Hematopoietic multipotent progenitor cell treated with erythropoietin and hydrocortisone succinate and interleukin-3 and kit ligand, for 8 days (in vitro differentiated cells): Measurements from ENCODE around the gene PARD3B.
A peak's percentile ranks its signal among the peaks of the same experiment; 100 is the strongest.

Source experiments
- DNase-seq: peaks from one replicate; pipeline ENCODE4 v3.0.0-alpha.2; 2015

Gene PARD3B

DNA sequence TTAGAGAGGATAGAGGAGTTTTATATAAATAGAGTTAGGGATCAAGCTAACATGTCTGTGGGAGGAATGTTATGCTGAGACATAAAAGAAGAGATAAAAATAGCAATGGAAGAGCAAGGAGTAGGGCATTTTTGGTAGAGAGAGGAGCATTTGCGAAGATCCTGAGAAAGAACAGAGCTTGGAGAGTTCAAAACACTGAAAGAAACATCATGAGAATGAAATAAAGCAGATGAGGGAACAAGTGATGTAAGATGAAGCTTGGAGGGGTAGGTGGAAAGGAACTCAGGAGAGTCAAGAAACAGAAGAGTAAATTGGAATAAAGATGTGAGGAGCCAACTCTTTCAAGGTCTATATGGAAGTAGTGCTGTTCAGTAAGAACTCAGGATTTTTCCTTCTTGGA, 308.6 kb downstream of the PARD3B start:
- DNase-seq, result no peak

DNA sequence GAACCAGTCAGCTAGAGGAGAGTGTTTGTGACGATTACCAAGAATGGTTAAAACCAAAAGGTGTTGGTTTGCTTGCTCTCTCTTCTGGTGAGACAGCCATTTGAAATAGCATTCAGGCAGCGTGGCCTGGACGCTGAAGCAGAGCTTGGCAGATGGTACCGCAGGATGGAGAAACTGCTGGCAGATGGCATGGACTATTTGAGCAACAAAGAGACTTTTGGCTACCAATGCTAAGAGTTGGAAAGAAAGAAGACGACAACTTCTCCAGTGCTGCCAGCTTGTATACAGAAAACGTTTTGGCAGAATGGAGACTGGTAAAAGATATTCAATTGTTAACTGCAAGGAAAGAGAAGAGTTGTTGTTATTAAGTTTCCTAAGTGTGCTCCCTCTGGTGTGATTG, 315.0 kb downstream of the PARD3B start:
- DNase-seq, result no peak

DNA sequence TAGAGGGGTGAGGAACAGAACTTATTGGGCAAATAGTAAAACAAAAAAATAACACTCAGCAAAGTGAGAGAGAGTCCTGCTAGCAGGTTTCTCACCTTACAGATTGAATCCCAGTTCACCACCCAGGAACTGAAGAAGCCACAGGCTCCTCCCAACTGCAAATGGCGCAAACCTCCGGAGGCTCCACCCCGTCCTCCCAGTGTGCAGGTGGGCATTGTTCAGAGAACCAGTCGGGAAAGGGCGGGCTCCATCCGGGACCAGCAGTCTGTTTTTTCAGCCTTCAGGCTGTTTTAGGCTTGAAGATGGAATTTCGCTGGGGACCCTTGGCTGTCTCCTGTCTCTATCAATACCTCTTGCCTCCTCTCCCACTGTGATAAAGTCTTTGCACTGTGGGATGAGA, 317.5 kb downstream of the PARD3B start:
- no peak for DNase-seq

DNA sequence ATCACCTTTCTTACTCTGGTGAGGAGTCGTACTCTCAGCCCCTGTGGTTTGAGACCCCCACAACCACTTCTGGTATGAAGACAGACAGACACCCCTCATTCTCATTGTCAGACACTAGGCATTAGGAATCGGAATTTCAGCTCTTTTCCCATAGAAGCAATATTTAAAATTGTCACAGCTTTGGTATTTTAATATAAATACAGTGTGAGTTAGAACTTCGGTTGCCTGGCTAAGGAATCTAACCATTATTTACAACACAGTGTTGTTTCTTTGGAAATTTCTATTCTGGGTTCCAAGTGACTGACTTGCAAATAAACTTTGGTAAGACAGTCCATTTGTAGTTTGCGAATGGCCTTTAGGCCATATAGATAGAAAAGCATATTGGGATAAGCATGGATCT, 318.1 kb downstream of the PARD3B start:
- DNase-seq, result no peak

DNA sequence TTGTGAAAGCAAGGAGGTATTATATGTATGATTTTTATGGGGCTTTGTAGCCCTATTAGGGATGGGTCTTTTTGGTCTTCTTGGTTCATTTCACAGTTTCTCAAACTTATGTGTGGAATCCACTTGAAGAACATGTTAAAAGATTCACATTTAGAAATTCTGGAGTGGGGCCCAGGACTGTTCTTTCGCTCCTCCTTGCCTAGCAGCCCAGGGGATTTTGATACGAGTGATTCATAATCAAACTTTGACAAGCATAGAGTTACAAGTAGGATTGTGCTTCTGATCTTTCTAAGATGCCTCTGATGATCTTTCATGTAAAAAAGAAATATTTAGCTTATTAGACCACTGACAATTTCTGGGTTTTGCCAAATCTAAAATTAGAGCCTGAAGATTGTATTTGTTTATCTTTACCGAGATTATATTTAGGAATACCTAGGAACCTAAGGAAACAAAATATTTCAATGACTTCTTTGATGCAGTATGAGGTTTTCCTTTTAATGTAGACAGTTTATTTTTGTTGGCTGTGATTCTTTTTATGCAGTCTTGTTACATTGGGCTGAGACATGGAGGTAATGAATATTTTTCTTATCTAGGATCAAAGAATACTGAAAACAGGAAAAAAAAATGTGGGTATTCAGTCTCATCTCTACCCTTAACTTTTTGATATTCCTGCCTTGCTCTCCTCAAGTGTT, 324.0 kb downstream of the PARD3B start:
- DNase-seq, result no peak

DNA sequence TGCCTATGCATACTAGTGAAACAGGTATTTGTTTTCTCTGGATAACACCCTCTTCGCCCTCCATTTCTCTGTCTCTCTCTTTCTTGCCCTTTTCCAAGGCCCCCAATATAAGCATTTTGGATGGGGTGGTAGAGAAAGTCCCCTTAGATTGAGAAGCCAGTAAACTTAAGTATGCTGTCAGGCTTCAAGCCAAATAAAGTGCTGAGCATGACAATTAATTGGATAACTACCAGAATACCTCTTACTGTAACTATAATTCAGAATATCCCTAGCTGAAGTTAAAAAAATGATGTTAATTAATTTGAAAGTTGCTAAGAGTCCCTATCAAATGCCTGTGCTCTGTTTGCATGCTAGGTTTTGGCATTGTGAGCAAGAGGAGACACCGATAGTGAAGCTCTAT, 324.8 kb downstream of the PARD3B start:
- no peak for DNase-seq

DNA sequence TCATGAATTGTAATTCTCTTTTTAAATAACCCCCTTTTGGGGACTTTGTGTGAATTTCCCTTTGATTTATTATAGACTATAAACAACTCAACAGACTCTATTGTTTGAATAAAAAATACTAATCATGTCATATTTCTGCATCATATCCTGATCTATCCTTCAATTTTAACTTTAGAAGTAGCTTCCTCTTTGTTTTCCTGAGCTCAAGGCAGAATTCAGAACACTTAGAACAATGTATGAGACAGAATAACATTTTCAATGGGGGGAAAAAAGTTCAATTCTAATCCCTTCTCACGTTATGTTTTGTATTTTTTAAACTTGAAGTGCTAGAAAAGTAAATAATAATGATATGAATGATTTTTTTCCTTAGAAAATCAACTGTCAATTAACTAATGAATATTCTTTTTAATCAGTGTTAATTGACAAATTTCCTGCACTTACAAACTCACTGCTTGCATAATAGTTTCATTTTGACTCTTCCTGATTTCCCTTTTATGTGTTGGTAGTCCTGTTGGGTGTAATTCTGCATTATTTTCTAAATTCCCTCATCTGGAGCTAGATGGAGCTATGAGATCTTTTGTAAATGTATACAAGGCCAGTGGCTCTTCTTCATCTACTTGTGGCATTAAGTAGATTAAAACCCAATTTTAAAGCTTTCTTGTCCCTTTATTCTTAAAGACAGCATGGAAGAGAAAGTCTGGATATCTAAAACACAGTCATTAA, 326.1 kb downstream of the PARD3B start:
- peak; percentile 48 for DNase-seq

DNA sequence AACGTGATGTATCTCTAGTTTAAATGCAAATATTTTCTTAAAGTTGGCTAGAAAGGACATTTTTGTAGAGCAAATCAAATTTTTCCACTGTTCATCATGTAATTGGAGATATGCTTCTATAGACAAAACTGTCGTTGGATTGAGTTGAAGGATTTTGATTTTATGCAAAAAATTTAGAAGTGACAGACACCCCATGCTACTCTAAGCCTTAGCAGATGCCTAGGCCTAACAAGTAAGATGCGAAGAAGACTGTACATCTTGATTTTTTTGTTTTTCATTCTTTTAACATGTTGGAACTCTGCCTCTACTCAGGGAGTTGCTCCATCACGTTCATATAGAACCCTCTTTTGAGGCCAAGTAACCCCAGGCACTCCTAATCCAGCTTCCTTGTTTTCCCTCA, 331.0 kb downstream of the PARD3B start:
- no peak for DNase-seq

DNA sequence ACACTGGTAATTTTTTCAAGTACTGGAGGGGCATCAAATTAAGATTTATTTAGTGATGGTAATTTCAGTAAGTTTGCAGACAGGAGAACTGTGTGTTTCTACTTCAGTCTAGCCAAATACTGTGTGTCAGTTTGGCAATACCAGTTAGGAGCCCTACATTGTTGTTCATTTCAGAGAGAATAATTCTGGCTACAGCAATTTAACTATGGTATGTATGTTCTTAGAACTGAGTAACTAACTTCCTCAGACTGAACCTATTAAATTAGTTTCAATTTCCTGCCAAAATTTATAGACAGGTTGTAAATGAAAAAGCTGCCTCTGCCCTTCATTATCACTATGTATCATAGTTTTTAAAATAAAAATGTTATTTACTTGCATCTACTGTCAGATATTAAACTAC, 332.4 kb downstream of the PARD3B start:
- no peak for DNase-seq

DNA sequence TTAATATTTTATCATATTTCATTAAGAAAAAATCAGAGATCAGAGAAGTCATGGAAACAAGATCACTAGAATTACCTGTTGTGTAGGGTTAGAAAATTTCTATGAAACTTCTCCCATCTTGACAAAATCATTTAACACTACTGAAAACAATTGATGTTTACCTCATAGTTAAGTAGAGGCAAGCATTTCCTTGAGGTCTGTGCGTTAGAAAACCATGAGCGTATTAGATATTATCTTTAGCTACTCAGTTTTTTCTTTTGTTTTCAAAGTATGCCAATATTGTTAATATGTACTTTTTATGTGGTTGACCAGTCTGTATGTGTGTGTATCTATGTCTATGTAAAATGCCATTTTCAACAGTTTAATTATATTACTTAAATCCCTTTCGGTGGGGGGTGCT, 335.7 kb downstream of the PARD3B start:
- DNase-seq, result no peak

DNA sequence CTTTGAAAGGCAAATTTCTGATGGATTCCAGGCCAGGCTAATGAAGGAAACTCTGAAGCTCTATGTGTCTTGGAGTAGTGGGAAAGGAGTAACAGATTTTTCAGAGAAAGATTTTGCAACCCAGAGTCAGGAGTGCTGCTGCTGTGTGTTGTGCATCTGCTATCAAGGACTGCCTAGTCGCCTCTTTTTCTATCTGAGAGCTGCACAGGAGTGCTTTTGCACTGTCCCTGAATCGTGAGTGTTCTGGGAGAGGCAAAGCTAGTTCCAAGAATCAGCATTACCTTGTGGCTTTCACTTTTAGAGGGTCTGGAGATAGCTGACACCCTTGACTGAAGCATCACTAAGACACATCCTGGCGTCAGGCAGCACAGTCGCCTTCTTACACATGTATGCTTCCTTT, 336.4 kb downstream of the PARD3B start:
- DNase-seq, result no peak

DNA sequence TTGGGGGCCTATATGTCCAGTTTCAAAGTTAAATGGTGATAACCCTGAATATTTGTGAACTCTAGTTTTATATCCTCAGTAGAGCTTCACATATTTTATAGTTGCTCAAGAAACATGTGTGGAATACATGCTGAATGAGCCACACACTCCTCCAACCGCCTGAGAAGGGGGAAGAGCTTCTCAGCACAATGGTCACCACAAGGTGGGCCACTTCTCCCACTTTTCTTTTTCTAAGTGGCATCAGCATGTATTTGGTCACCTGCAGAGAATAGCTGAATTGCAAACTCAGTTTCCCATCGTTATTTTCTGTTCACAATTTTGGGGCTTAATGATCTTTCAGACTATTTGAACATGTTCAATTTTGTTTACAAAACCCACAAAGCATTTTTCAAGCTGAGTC, 340.5 kb downstream of the PARD3B start:
- DNase-seq, result peak; percentile 26

DNA sequence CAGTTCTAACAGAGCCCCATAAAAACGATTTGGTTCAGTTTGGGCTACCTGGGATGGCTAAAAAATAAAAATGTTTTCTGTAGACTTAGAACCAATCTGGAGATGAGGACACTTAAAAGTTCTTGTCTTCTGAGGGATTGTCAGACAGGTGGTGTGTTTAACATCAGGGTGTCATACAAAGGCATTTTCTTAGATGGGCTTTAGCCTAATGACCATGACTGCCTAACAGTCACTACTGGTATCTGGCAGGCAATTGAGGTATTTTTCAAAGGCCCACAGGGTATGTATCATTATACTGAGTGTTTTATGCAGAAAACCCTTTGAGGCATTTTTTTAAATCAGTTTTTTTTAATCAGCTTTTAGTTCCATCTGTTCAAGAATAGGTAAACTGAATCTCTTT, 341.4 kb downstream of the PARD3B start:
- no peak for DNase-seq

DNA sequence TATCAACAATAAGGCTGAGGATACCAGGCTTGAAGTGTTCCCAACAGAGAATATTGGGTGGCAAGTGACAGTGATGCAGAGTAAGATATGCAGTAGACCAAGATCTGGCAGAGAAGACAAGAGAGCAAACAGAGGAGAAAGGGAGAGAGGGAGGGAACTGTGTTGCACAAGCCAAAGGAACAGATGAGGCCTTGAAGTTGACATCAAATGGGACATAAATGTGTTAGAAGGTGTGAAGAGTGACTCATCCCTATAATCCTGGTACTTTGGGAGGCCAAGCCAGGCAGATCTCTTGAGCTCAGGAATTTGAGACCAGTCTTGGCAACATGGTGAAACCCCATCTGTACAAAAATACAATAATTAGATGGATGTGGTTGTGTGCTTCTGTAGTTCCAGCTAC, 342.9 kb downstream of the PARD3B start:
- no peak for DNase-seq

DNA sequence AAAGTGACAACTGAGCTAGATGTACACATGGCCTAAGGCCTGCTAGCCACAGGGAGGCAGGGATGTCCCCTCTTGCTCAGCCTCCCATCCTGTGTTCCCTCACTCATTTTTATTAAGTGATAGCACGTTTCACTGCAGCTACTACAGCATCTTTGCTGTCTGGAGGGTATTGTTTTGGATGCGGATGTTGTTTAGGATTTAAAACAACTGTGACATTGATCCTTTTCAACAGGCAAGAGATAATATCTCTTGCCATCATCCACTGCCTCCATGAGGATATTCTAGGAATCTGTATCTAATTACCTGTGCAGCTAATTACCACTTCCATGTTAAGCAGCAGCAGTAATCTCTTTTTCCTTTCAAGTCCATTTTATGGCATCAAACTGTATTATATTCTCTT, 345.4 kb downstream of the PARD3B start:
- no peak for DNase-seq

DNA sequence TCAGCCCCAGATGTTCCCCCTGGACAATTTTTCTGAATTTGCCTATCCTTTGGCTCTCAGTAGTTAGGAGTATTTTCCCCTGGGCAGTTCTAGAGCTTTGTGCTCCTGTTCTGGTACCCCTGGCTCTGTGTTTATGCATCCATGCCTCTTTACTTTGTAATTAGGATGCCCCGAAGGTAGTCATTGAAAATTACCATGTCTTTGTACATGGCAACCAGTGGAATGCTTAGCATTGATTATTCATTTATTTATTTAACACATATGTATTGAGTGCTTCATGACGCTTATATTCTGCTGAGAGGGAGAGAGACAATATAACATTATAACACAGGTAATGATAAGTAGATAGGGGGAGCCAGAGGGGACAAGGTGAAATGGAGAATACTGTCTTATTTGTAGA, 346.5 kb downstream of the PARD3B start:
- DNase-seq, result no peak

DNA sequence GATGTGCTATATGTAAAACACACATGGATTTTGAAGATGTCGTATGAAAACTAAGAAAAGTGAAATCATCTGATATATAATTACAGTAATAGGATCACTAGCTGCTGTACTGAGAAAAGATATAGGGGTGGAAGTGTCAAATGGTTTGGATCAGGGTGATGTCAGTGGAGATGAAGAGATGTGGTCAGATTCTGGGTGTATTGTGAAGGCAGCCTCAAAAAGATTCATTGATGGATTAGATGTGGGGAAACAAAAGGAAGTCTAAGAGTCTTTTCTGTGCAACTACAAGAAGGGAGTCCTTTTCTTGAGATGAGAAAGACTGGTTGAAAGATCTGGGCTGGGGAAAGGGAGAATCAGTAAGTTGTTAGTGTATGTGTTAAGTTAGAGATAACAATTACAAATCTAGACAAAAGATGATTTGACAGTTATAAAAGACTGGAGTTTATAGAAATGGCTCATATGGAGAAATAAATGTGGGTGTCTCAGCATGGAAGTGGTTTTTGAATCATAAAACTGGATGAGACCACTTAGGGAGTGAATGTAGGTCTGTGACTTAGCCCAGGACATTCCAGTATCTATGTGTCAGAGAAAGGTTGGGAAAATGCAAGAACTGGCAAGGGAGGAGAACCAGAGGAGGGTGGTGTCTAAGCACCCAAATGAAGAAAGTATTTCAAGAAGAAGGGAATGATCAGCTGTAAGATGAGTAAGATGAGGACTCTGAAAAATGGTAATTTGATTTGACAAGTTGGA, 347.4 kb downstream of the PARD3B start:
- no peak for DNase-seq

DNA sequence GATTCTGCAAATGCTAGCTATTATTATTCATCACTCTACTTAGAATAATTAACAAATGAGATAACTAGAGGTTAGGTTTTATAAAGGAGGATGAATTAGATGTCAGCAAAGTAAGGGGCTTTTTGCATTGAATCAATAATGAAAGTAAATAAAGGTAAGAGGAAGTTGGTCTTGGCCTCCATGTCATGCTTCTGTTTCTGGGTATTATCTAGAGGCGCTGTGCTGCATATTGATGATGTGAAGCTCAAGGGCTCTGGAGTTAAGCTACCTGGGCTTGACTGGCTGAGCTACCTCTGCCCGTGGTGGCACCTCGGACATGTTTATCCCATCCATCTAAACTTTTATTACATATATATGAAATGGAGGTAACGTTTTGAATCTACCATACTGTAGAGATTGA, 350.9 kb downstream of the PARD3B start:
- no peak for DNase-seq

DNA sequence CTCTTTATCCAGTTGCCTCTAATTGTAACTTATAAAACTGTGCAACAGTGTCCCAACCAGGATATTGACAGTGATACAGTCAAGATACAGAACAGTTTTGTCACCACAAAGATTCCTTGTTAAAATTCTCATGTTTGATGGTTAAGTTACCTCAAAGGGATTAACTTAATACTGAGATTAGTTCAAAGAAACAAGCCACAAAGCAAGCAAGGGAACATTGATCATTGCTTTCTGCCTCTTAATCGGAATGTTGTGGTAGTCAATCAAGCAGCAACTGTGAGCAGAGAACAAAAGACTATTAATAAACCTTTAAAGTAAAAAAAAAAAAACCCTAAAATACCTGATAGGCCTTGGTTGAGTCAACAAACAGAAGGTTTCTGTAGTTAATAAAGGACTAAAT, 352.3 kb downstream of the PARD3B start:
- no peak for DNase-seq

DNA sequence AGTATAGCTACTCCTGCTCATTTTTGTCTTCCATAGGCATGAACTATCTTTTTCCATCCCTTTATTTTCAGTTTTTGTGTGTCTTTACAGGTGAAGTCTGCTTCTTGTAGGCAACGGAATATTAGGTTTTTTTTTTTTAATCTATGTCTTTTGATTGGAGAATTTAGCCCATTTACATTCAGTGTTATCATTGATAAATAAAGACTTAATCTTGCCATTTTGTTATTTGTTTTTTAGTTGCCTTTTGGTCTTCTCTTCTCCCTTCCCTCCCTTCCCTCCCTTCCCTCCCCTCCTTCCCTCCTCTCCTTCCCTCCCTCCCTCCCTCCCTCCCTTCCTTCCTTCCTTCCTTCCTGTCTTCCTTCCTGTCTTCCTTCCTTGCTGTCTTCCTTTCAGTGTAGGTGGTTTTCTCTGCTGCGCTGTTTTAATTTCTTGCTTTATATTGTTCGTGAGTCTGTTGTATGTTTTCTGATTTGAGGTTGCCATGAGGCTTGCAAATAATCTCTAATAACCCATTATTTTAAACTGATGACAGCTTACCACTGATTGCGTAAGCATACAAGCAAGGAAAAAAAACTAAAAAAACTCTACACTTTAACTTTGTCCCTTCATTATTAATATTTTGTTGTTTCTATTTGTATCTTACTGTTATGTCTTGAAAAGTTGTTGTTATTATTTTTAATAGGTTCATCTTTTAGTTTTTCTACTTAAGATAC, 353.8 kb downstream of the PARD3B start:
- no peak for DNase-seq

DNA sequence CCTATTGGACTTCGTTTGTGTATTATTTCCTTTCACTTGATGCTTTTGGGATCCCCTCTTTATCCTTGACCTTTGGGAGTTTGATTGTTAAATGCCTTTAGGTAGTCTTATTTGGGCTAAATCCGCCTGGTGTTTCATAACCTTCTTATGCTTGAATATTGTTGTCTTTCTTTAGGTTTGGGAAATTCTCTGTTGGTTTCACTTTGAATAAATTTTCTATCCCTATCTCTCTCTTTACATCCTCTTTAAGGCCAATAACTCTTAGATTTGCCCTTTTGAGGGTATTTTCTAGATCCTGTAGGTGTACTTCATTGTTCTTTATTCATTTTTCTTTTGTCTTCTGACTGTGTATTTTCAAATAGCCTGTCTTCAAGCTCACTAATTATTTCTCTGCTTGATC, 354.7 kb downstream of the PARD3B start:
- no peak for DNase-seq

DNA sequence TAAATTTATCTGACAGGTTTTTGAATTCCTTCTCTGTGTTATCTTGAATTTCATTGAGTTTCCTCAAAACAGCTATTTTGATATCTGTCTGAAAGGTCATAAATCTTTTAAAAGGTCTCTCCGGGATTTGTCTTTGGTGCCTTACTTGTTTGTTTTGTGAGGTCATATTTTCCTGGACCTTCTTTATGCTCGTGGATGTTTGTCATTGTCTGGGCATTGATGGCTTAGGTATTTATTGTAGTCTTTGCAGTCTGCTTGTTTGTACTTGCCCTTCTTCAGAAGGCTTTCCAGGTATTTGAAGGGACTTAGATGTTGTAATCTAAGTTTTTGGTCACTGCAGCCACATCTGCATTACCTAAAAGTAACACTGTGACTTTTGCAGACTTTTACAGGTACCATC, 355.2 kb downstream of the PARD3B start:
- no peak for DNase-seq

DNA sequence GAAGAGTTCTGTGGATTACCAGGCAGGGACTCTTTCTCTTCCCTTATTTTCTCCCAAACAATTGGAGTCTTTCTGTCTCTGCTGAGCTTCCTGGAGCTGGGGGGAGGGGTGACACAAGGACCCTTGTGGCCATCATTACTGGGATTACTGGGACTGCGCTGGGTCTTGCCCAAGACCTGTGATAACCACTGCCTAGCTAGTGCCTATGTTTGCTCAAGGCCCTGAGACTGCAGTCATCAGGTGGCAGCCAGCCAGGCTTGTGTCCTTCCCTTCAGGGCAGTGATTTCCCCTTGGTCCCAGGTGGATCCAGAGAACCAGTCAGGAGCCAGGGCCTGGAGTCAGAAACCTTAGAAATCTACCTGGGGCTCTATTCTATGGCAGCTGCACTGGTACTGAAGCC, 355.6 kb downstream of the PARD3B start:
- no peak for DNase-seq

DNA sequence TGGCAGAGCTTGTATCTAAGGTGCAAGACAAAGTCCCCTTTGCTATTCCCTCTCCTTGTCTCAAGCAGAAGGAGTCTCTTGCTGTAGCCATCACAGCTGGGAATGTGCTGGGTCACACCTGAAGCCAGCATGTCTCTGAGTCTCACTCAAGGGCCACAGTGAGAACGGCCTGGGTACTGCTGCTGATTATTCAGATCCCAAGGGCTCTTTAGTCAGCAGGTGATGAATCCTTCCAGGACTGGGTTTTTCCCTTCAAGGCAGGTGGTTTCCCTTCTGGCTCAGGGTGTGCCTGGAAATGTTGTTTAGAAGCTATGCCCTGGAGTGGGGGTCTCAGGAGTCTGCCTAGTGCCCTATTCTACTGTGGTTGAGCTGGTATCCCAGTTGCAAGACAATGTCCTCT, 356.3 kb downstream of the PARD3B start:
- DNase-seq, result no peak
